Mesodermal cell (in vitro differentiated cells): ENCODE measurements around the gene RTL1.

Experiments used
- H3K27ac ChIP-seq: 2 replicates; pipeline ENCODE4 v1.7.0; 2013; ENCODE audit warnings: mild to moderate bottlenecking, low read depth, low read length, moderate library complexity; ENCODE audit not compliant: severe bottlenecking
- H3K36me3 ChIP-seq: 2 replicates; pipeline ENCODE4 v1.7.1; 2013; ENCODE audit warnings: mild to moderate bottlenecking, low read length, moderate library complexity; ENCODE audit not compliant: control insufficient read depth, insufficient read depth
- H3K4me1 ChIP-seq: one replicate; pipeline ENCODE4 v1.7.1; 2013; ENCODE audit warnings: mild to moderate bottlenecking, low read length; ENCODE audit not compliant: insufficient read depth, control insufficient read depth, poor library complexity, severe bottlenecking
- H3K4me3 ChIP-seq: 2 replicates; pipeline ENCODE4 v1.7.0; 2013; ENCODE audit warnings: low read length, control low read depth, mild to moderate bottlenecking; ENCODE audit not compliant: insufficient read depth, poor library complexity, severe bottlenecking; ENCODE audit errors: extremely low read depth
- H3K9me3 ChIP-seq: 2 replicates; pipeline ENCODE4 v1.7.1; 2013; ENCODE audit warnings: mild to moderate bottlenecking, low read length, moderate library complexity; ENCODE audit not compliant: control insufficient read depth
- WGBS, 2 experiments: methylation state at CpG; one replicate each; pipeline ENCODE4 v1.1.5; 2013; ENCODE audit warnings: missing lambda C conversion rate in 2 of 2; ENCODE audit not compliant: insufficient coverage in 2 of 2; 5-methylcytosine and 5-hydroxymethylcytosine counted together

The RTL1 gene

GRCh38 chr14:100862793-100863192 is 40.7 kb downstream of the RTL1 start:
- Histone ChIP-seq H3K4me1 (peaks cover 4% of the 10 kb centered on the region), H3K36me3 (no peaks in the 10 kb centered on the region), H3K9me3 (peaks cover 5% of the 10 kb centered on the region), H3K27ac (no peak overlapping the region), H3K4me3 (no peak overlapping the region)
- 86 to 90% methylated on average over 2 of the region's 2 CpGs for WGBS, 2 experiments

GRCh38 chr14:100862277-100862676 is 41.2 kb downstream of the RTL1 start:
- Histone ChIP-seq H3K27ac (no peak overlapping the region), H3K4me1 (peaks cover 4% of the 10 kb centered on the region), H3K36me3 (no peaks in the 10 kb centered on the region), H3K4me3 (no peak overlapping the region), H3K9me3 (peaks cover 5% of the 10 kb centered on the region)
- WGBS, 2 experiments = 43 to 60% methylated on average over 2 to 3 of the region's 3 CpGs

- peaks cover 5% of the 10 kb centered on the region for H3K9me3 ChIP-seq
- 92 to 93% methylated on average over 2 of the region's 2 CpGs for WGBS, 2 experiments
- peaks cover 4% of the 10 kb centered on the region for H3K4me1 ChIP-seq
- no peak overlapping the region for H3K4me3 ChIP-seq
- H3K36me3 ChIP-seq = no peaks in the 10 kb centered on the region
- H3K27ac ChIP-seq = no peak overlapping the region
Observed at GRCh38 chr14:100861937-100862247, 41.6 kb downstream of the RTL1 start.

GRCh38 chr14:100861188-100861936 is 42.2 kb downstream of the RTL1 start:
- H3K36me3 ChIP-seq = no peaks in the 10 kb centered on the region
- no peak overlapping the region for H3K4me3 ChIP-seq
- peaks cover 4% of the 10 kb centered on the region for H3K4me1 ChIP-seq
- 87 to 96% methylated on average over 10 to 14 of the region's 16 CpGs for WGBS, 2 experiments
- H3K27ac ChIP-seq = no peak overlapping the region
- H3K9me3 ChIP-seq = peaks cover 5% of the 10 kb centered on the region

- Histone ChIP-seq H3K9me3 (peaks cover 5% of the 10 kb centered on the region), H3K36me3 (no peaks in the 10 kb centered on the region), H3K27ac (no peak overlapping the region), H3K4me1 (peaks cover 4% of the 10 kb centered on the region), H3K4me3 (no peak overlapping the region)
- WGBS, 2 experiments = 89 to 95% methylated on average over 9 to 14 of the region's 19 CpGs
Observed at GRCh38 chr14:100860556-100861187, 42.9 kb downstream of the RTL1 start.

- Histone ChIP-seq H3K9me3 (peaks cover 5% of the 10 kb centered on the region), H3K36me3 (no peaks in the 10 kb centered on the region), H3K4me1 (peaks cover under 1% of the 10 kb centered on the region), H3K4me3 (no peak overlapping the region), H3K27ac (no peak overlapping the region)
- WGBS, 2 experiments = 91 to 93% methylated on average over 16 of the region's 18 CpGs
Observed at GRCh38 chr14:100859781-100860180, 43.7 kb downstream of the RTL1 start.

- no peaks in the 10 kb centered on the region for H3K4me1 ChIP-seq
- H3K4me3 ChIP-seq = no peak overlapping the region
- H3K9me3 ChIP-seq = peaks cover 5% of the 10 kb centered on the region
- 75 to 86% methylated on average over 3 to 5 of the region's 8 CpGs for WGBS, 2 experiments
- no peak overlapping the region for H3K27ac ChIP-seq
- H3K36me3 ChIP-seq = no peaks in the 10 kb centered on the region
Observed at GRCh38 chr14:100858838-100859220, 44.7 kb downstream of the RTL1 start.

- Histone ChIP-seq H3K4me3 (no peak overlapping the region), H3K9me3 (peaks cover 5% of the 10 kb centered on the region), H3K27ac (no peak overlapping the region), H3K4me1 (no peaks in the 10 kb centered on the region), H3K36me3 (no peaks in the 10 kb centered on the region)
- WGBS, 2 experiments = 80% methylated on average over 11 to 13 of the region's 17 CpGs
Observed at GRCh38 chr14:100857923-100858837, 45.3 kb downstream of the RTL1 start.

GRCh38 chr14:100857233-100857922 is 46.1 kb downstream of the RTL1 start:
- no peaks in the 10 kb centered on the region for H3K9me3 ChIP-seq
- H3K4me3 ChIP-seq = no peak overlapping the region
- 85 to 96% methylated on average over 9 to 10 of the region's 14 CpGs for WGBS, 2 experiments
- no peaks in the 10 kb centered on the region for H3K36me3 ChIP-seq
- no peaks in the 10 kb centered on the region for H3K4me1 ChIP-seq
- H3K27ac ChIP-seq = no peak overlapping the region
